Fibroblast of lung (primary cell): ENCODE data around the gene SLC35B4. TPM values are rescaled to one million over a fixed set of nuclear protein-coding genes. Genes with fewer than 3 reads are reported as not detected.

Experiments used
- DNase-seq, 2 donors: peaks; one replicate each; pipeline versions ENCODE4 v3.0.0 to v3.0.0-alpha.2; 2010; ENCODE audit warnings: low read depth in 2 of 2
- H2AFZ ChIP-seq: 2 replicates; pipeline ENCODE4 v1.5.1; 2012; ENCODE audit warnings: low read length, control low read depth, inconsistent platforms
- H3K27ac ChIP-seq: 2 replicates; pipeline ENCODE4 v1.5.1; 2011; ENCODE audit warnings: low read length, control low read depth; ENCODE audit not compliant: insufficient read depth
- H3K27me3 ChIP-seq: 2 replicates; pipeline ENCODE4 v1.5.1; 2011; ENCODE audit warnings: mild to moderate bottlenecking, low read length; ENCODE audit not compliant: control insufficient read depth, insufficient read depth
- H3K36me3 ChIP-seq: 2 replicates; pipeline ENCODE4 v1.5.1; 2011; ENCODE audit warnings: low read length; ENCODE audit not compliant: control insufficient read depth, insufficient read depth
- H3K4me1 ChIP-seq: 2 replicates; pipeline ENCODE4 v1.5.1; 2011; ENCODE audit warnings: low read length; ENCODE audit not compliant: control insufficient read depth, insufficient read depth; ENCODE audit errors: extremely low read depth
- H3K4me2 ChIP-seq: 2 replicates; pipeline ENCODE4 v1.5.1; 2011; ENCODE audit warnings: low read length, control low read depth; ENCODE audit not compliant: insufficient read depth; ENCODE audit errors: extremely low read depth
- H3K4me3 ChIP-seq, 4 experiments: fragments of 200-600 bp in 1 of 4; sonication (generic) in 1 of 4; replicated peaks in 1 of 4; 2 replicates each; pipeline ENCODE4 v1.5.1; 2011 to 2016; ENCODE audit warnings: low read length in 4 of 4, low read depth in 3 of 4, mild to moderate bottlenecking in 3 of 4, control low read depth in 2 of 4, inconsistent platforms in 1 of 4, mixed read lengths in 1 of 4; ENCODE audit not compliant: insufficient read depth in 1 of 4; ENCODE audit errors: control extremely low read depth in 1 of 4
- H3K79me2 ChIP-seq: 2 replicates; pipeline ENCODE4 v1.5.1; 2012; ENCODE audit warnings: mild to moderate bottlenecking, low read length, inconsistent platforms; ENCODE audit not compliant: control insufficient read depth, insufficient read depth
- H3K9ac ChIP-seq: 2 replicates; pipeline ENCODE4 v1.5.1; 2011; ENCODE audit warnings: mild to moderate bottlenecking, low read length, control low read depth; ENCODE audit not compliant: insufficient read depth
- H3K9me3 ChIP-seq: 2 replicates; pipeline ENCODE4 v1.5.1; 2012; ENCODE audit warnings: low read depth, low read length; ENCODE audit not compliant: control insufficient read depth, insufficient read depth
- H4K20me1 ChIP-seq: 2 replicates; pipeline ENCODE4 v1.5.1; 2011; ENCODE audit warnings: low read length; ENCODE audit not compliant: control insufficient read depth, insufficient read depth; ENCODE audit errors: extremely low read depth
- EZH2 ChIP-seq: IDR thresholded peaks from 2 replicates; pipeline ENCODE4 v1.5.1; 2012; ENCODE audit warnings: low read length, control low read depth, mild to moderate bottlenecking; ENCODE audit errors: missing control alignments
- polyA plus RNA-seq, 2 donors: library from polyadenylated mRNA; depleted of rRNA in 1 of 2; stranded (reverse) in 1 of 2; unstranded in 1 of 2; fragments of >200 nt; gene quantifications; 2 replicates each; pipeline ENCODE4 v1.2.1, GENCODE V29; 2011 to 2012; ENCODE audit warnings: missing spikeins in 1 of 2
- total RNA-seq: library from RNA; depleted of rRNA; stranded (reverse); fragments of >200 nt; gene quantifications from 2 replicates; pipeline ENCODE4 v1.2.1, GENCODE V29; 2014
- TF ChIP-seq, protein P1 (sequence below), 2 donors: IDR thresholded peaks in 1 of 2; conservative IDR thresholded peaks in 1 of 2; 1 replicate in 1 of 2; 2 replicates in 1 of 2; pipeline ENCODE4 v1.5.1; 2011 to 2012; ENCODE audit warnings: low read length in 2 of 2, control low read depth in 1 of 2, inconsistent platforms in 1 of 2, low read depth in 1 of 2, mild to moderate bottlenecking in 1 of 2

SLC35B4 gene
- total and polyA plus RNA-seq, 2 donors (not counting 1 experiment from before 2014, with no cell fraction given): 13.7 to 20.1 TPM

DNA sequence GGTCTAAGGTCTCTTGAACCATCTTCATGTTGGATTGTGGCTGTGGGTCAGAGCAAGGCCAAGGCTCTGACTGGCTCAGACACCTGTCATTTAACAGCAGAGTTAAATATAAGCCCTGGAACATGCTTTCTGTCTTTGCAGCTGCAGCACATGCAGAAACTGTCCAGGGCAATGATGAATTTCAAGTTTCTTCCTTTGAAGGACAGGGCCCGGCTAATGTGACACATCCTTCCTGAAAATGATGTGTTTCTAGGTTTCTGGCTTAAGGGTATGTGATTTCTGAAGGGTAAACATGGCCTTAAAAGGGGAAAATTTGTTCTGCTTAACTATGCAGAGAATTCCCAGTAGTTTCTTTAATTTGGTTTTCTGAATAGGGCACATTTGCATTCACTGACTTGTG is 34.0 kb upstream of the SLC35B4 start:
- no peak for DNase-seq
- H3K4me2 ChIP-seq: no peak overlapping the region
- H3K79me2 ChIP-seq: no peaks in the 10 kb centered on the region
- H2AFZ ChIP-seq: no peak overlapping the region
- H3K4me3 ChIP-seq: no peak overlapping the region
- H3K4me1 ChIP-seq: no peaks in the 10 kb centered on the region
- peaks cover 2% of the 10 kb centered on the region for H3K27me3 ChIP-seq
- H3K9ac ChIP-seq: no peak overlapping the region
- no peak for TF ChIP-seq EZH2
- TF ChIP-seq, protein P1, sequence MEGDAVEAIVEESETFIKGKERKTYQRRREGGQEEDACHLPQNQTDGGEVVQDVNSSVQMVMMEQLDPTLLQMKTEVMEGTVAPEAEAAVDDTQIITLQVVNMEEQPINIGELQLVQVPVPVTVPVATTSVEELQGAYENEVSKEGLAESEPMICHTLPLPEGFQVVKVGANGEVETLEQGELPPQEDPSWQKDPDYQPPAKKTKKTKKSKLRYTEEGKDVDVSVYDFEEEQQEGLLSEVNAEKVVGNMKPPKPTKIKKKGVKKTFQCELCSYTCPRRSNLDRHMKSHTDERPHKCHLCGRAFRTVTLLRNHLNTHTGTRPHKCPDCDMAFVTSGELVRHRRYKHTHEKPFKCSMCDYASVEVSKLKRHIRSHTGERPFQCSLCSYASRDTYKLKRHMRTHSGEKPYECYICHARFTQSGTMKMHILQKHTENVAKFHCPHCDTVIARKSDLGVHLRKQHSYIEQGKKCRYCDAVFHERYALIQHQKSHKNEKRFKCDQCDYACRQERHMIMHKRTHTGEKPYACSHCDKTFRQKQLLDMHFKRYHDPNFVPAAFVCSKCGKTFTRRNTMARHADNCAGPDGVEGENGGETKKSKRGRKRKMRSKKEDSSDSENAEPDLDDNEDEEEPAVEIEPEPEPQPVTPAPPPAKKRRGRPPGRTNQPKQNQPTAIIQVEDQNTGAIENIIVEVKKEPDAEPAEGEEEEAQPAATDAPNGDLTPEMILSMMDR (conservative IDR thresholded peaks at IDR 0.05 in 1 of 2, IDR thresholded peaks at IDR 0.05 in 1 of 2; ENCODE audit: low read depth in 1 of 2, low read length in 2 of 2): no peak
- no peaks in the 10 kb centered on the region for H3K36me3 ChIP-seq
- no peaks in the 10 kb centered on the region for H3K9me3 ChIP-seq
- no peak overlapping the region for H3K27ac ChIP-seq
- H4K20me1 ChIP-seq: no peaks in the 10 kb centered on the region

DNA sequence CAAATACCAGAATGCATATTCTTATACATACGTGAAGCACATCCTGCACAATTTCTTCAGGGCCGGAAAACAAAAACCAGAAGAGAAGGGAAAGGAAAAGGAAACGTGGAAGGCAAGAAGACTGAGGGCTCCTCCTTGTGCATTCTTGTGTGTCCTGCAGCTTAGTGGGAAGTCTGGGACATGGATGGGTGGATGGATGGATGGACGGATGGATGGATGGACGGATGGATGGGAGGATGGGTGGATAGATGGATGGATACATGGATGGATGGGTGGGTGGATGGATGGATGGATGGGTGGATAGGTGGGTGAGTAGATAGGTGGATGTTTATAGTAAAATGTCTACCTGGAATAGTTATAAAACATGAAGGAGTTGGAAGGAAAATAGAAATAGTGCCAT is 30.8 kb upstream of the SLC35B4 start:
- no peaks in the 10 kb centered on the region for H3K79me2 ChIP-seq
- no peaks in the 10 kb centered on the region for H3K4me1 ChIP-seq
- no peak for DNase-seq
- H3K36me3 ChIP-seq: no peaks in the 10 kb centered on the region
- H3K27ac ChIP-seq: no peak overlapping the region
- no peak overlapping the region for H3K4me2 ChIP-seq
- H3K4me3 ChIP-seq: no peak overlapping the region
- H3K27me3 ChIP-seq: peaks cover 2% of the 10 kb centered on the region
- H4K20me1 ChIP-seq: no peaks in the 10 kb centered on the region
- TF ChIP-seq, protein P1 (conservative IDR thresholded peaks at IDR 0.05 in 1 of 2, IDR thresholded peaks at IDR 0.05 in 1 of 2; ENCODE audit: low read depth in 1 of 2, low read length in 2 of 2): peak in 1 of 2 donors; percentile 13
- no peak for TF ChIP-seq EZH2
- no peak overlapping the region for H3K9ac ChIP-seq
- H3K9me3 ChIP-seq: no peaks in the 10 kb centered on the region
- no peak overlapping the region for H2AFZ ChIP-seq

DNA sequence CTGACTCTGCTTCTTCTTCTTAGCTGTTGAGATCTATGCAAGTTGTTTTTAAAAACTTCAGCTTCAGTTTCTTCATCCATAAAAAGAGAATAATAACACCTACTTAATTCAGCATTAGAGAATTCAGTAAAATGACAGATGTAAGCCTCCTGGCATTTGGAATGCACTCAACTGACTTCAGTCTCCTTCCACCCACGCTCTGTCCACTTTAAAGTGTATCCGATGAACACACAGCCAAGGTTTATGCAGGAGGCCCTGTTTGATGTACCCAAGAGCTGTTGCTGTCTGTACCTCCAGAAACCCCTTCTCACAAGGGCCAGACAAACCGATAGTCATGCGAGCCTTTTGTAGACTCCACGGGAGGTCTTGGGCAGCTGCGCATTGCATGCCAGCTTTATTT is 27.1 kb upstream of the SLC35B4 start:
- Histone ChIP-seq H3K36me3 (no peaks in the 10 kb centered on the region), H3K9ac (no peak overlapping the region), H3K79me2 (no peaks in the 10 kb centered on the region), H3K4me3 (no peak overlapping the region), H3K27me3 (peaks cover 5% of the 10 kb centered on the region), H4K20me1 (no peaks in the 10 kb centered on the region), H3K4me1 (no peaks in the 10 kb centered on the region), H3K27ac (no peak overlapping the region), H3K9me3 (no peaks in the 10 kb centered on the region), H3K4me2 (no peak overlapping the region), H2AFZ (no peak overlapping the region)
- TF ChIP-seq, protein P1 (conservative IDR thresholded peaks at IDR 0.05 in 1 of 2, IDR thresholded peaks at IDR 0.05 in 1 of 2; ENCODE audit: low read depth in 1 of 2, low read length in 2 of 2): no peak
- TF ChIP-seq EZH2: no peak
- no peak for DNase-seq
